ENCODE measurements around the gene KCNH1.
A peak's percentile ranks its signal among the peaks of the same experiment; 100 is the strongest.

KCNH1 gene

GRCh38 chr1:211133836-211134669 is at the start of gene KCNH1:
KCNH1 (minus strand) TSS chr1:211134148; CDS start chr1:211133945, 203 bp downstream.
- DNase-seq (ENCODE audit: low read depth), result peak; percentile 43

- no peak for DNase-seq (ENCODE audit: low read depth)
Measured at GRCh38 chr1:211182746-211183145, 48.8 kb upstream of the KCNH1 start.

- DNase-seq (ENCODE audit: low read depth), result no peak
Measured at GRCh38 chr1:211174375-211174774, 40.4 kb upstream of the KCNH1 start.

- DNase-seq (ENCODE audit: low read depth), result no peak
Measured at GRCh38 chr1:211172657-211173056, 38.7 kb upstream of the KCNH1 start.

- no peak for DNase-seq (ENCODE audit: low read depth)
Measured at GRCh38 chr1:211169353-211169752, 35.4 kb upstream of the KCNH1 start.

GRCh38 chr1:211158866-211159265 is 24.9 kb upstream of the KCNH1 start:
- no peak for DNase-seq (ENCODE audit: low read depth)

- peak; percentile 15 for DNase-seq (ENCODE audit: low read depth)
Measured at GRCh38 chr1:211155040-211155439, 21.1 kb upstream of the KCNH1 start.

GRCh38 chr1:211153932-211154331 is 20.0 kb upstream of the KCNH1 start:
- no peak for DNase-seq (ENCODE audit: low read depth)

GRCh38 chr1:211148366-211148765 is 14.4 kb upstream of the KCNH1 start:
- DNase-seq (ENCODE audit: low read depth), result no peak

GRCh38 chr1:211145944-211146343 is 12.0 kb upstream of the KCNH1 start:
- DNase-seq (ENCODE audit: low read depth), result no peak

- DNase-seq (ENCODE audit: low read depth), result peak; percentile 46
Measured at GRCh38 chr1:211135342-211135950, 1.5 kb upstream of the KCNH1 start.

- DNase-seq (ENCODE audit: low read depth), result peak; percentile 14
Measured at GRCh38 chr1:211133393-211133835, 534 bp downstream of the KCNH1 start.

GRCh38 chr1:211132721-211133392 is 1.1 kb downstream of the KCNH1 start:
- DNase-seq (ENCODE audit: low read depth), result no peak

GRCh38 chr1:211129776-211130175 is 4.2 kb downstream of the KCNH1 start:
- DNase-seq (ENCODE audit: low read depth), result no peak

GRCh38 chr1:211127166-211127565 is 6.8 kb downstream of the KCNH1 start:
- DNase-seq (ENCODE audit: low read depth), result no peak

GRCh38 chr1:211126622-211127021 is 7.3 kb downstream of the KCNH1 start:
- no peak for DNase-seq (ENCODE audit: low read depth)

- DNase-seq (ENCODE audit: low read depth), result peak; percentile 24
Measured at GRCh38 chr1:211118407-211119102, 15.4 kb downstream of the KCNH1 start.

- no peak for DNase-seq (ENCODE audit: low read depth)
Measured at GRCh38 chr1:211114446-211114845, 19.5 kb downstream of the KCNH1 start.

- no peak for DNase-seq (ENCODE audit: low read depth)
Measured at GRCh38 chr1:211113566-211113965, 20.4 kb downstream of the KCNH1 start.

GRCh38 chr1:211111351-211111750 is 22.6 kb downstream of the KCNH1 start:
- no peak for DNase-seq (ENCODE audit: low read depth)

- no peak for DNase-seq (ENCODE audit: low read depth)
Measured at GRCh38 chr1:211101481-211101880, 32.5 kb downstream of the KCNH1 start.

GRCh38 chr1:211099393-211099792 is 34.6 kb downstream of the KCNH1 start:
- no peak for DNase-seq (ENCODE audit: low read depth)

All from HS-5 (cell line).